ENCODE data around the gene DMD.

DNA sequence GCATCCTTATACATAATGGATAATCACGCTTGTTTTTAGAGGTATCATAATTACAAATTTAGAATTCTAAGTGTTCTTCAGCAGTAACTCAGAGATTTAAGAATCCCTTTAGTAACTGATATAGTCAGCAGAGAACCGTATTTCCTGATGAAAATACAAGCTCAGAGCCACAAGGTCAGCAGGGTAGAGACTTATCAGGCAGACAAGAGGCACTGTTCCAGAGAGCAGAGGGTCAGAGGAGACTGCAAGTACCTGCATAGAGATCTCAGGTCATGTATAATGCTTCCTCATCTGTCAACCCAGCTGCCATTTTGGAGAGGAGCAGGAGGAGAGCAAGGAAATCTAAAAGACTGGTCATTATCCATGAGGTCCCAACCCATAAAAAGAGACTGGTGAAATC lies 1352.4 kb downstream of the DMD start:
- no peak for TF ChIP-seq CTCF (conservative IDR thresholded peaks at IDR 0.05)
- TF ChIP-seq ZFX (IDR thresholded peaks at IDR 0.05): no peak

Measured in C4-2B (cell line).